GM18526 (cell line): ENCODE measurements around the gene UBB.

Source experiments
- POLR2A ChIP-seq: IDR thresholded peaks from 3 replicates; pipeline ENCODE4 v1.6.1; 2011; ENCODE audit not compliant: insufficient read length; ENCODE audit errors: extremely low read depth

UBB gene

DNA sequence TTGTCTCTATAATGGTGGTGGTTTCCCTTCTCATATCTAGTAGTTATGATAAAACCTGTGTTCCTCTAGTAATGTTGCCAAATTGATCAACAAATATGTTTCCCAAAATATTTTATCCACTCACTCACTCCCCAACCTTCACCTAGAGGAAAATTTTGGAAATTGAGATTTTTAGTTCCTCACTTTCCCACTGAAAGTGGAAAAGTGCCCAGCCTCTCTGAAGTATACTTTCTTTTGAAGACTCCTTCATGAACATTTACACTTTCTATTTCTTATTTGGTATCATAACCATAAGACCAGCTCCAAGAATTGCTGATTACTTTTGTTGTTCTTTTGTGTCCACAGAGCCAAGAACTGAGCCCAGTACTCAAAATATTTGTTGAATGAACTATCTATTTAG, 22.5 kb upstream of the UBB start:
- no peak for TF ChIP-seq POLR2A

DNA sequence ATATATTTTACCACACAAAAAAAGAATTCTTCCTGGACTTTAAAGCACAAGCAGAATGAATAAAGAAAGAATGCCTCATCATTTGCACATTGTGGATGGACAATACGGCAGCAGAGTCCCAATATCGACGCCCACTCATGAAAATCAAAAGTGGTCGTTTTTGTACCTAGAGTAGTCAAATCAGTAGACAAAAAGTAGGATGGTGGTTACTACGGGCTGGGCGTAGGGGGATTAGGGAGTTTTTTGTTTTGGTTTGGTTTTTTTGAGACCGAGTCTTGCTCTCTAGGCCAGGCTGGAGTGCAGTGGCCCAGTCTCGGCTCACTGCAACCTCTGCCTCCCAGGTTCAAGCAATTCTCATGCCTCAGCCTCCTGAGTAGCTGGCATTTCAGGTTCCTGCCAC, 19.0 kb upstream of the UBB start:
- no peak for TF ChIP-seq POLR2A

DNA sequence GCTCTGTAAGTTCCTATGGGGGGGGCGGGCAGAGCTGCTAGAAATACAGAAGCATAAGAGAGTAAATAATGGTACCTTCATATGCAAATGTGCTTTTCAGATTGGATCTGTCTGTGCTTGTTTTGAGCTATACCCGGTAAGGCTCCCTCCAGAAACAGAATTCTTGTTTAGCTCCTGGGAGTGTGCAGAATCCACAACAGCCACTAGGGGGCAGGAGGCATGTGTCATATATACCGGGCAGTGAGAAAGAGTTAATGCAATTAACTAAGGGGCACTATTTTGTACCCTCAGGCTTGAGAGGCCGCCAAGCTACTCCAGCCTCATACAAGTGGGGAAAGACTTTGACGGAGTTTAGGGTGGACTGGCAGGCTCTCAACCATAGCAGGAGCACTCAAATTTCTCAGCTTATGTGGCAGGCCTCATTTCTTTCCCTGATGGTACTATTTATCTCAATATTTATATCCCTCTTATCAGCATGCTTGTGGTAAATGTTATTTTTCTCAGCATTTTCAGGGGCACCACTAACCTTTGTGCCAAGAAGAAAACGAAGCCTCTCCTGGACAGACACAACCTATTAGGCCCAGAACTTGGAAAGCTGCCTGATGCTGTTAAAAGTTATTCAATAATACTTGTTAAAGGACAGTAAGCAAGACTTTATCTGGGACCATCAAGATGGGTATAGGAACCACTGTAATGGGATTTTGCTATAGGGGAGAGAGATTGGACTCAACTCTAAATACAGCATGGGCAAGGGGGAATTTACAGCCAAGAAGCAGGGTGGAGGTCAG, 16.9 kb upstream of the UBB start:
- no peak for TF ChIP-seq POLR2A

DNA sequence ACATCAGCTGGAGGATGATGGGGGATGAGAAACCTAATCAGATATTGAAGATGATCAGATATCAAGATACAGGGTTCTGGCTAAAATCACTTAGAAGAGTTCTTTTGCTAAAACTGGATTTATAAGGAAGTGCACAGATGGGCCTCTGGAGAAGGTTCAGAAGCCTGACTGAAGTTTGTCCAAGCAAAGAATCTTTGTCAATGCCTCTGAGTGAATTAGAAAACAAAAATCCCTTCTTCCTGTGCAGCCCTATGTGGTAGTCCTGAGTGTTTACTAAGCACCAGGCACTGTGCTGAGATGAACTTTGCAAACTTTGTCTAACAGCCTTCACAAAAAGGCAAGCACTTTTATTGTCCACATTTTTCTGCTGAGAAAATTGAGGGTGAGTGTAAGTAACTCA, 16.3 kb upstream of the UBB start:
- no peak for TF ChIP-seq POLR2A

DNA sequence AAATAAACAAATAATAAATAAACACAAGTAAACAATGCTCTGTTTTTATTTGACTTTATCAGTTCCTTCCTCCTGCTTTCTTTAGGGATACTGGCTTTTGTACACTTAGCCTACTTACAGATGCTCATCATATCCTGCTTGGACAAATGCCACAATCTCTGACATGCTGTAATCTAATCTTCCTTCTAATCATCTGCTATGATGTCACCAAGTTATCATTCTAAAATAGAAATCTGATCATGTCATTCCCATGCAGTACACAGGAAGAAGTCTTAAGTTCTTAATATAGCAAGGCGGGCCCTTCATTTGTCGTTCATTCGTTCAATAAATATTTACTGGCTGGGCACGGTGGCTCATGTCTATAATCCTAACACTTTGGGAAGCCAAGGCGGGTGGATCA, 9.1 kb upstream of the UBB start:
- no peak for TF ChIP-seq POLR2A

DNA sequence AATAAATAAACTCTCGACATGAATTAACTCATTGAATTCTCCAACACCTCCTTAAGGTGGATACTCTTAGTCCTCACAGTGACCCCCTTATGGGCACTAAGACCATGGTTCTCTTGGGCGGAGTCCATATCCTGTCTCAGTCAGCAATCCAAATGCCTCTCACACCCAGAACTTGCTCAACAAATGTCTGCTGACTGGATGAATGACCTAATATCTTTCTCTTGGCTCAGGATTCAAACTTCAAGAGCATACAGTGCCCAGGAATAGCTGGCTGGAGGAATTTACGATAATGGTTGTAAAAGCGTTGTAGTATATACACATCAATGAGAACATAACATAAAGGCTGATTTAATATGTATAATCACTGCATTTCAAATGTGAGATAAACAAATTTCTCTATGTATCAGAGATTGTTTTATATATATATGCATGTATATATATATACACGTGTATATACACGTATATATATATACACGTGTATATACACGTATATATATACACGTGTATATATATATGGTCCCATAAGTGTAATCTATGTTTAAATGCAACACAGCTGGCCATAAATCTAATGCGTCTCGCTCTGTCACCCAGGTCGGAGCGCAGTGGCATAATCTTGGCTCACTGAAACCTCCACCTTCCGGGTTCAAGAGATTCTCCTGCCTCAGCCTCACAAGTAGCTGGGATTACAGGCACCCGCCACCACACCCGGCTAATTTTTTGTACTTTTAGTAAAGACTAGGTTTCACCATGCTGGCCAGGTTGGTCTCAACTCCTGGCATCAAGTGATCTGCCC, 6.5 kb upstream of the UBB start:
- no peak for TF ChIP-seq POLR2A

DNA sequence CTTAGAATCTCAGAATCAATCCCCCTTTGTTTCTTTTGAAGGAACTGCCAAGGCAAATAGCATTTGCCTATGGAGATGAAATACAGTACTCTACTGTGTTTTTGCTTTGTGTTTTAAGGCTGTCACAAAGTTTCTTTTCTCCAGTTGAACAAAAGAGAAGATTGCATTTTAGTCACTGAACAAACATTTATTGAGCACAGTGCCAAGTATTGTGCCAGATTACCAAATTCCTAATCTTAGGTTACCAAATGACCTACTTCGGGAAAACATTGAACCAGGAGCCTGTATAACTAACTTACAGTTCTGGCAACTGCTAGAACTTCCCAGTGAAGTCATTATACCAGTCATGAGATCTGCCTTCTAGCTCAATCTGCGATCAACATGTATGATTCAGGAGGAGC, 3.0 kb upstream of the UBB start:
- TF ChIP-seq POLR2A = no peak

DNA sequence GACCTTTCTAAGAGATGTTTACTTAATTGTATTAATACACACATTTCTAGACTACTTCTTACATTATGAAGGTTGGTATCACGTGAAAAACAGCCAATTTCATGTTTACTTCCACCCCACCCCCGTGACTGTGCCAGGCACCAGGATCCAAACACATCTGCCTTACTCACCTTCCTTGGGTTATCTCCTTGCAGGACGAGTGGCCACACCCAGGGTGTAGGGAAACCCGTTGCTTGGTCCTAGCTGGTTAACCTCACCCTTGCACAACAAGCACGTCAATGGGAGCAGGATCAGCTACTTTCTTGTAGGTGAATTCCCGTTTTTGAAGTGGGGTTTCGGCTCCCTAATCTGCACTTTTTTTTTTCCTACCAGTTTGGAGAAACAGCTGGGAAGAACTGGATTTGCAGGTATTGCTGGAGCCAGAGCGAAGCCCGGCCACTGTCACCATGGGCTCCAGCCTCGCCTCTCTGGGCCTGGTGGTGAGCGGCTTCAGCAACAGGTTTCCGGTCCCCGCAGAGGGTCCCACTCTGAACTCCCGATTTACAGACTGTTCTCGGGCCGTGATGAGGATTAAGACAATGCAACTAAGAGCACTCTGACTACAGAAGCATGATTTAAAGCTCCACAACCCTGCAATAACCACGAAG, 2.1 kb upstream of the UBB start:
- TF ChIP-seq POLR2A = no peak

DNA sequence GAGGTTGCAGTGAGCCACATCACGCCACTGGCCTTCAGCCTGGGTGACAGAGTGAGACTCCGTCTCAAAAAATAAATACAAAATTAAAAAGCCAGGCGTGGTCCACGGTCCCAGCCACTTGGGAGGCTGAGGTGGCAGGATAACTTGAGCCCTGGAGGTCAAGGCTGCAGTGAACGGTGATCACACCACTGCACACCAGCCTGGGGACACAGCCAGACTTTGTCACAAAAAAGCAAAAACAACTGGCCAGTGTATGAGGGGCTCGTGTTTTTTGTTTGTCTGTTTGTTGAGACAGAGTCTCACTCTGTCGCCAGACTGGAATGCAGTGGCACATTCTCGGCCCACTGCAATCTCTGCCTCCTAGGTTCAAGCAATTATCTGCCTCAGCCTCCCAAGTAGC, 1.2 kb upstream of the UBB start:
- no peak for TF ChIP-seq POLR2A

DNA sequence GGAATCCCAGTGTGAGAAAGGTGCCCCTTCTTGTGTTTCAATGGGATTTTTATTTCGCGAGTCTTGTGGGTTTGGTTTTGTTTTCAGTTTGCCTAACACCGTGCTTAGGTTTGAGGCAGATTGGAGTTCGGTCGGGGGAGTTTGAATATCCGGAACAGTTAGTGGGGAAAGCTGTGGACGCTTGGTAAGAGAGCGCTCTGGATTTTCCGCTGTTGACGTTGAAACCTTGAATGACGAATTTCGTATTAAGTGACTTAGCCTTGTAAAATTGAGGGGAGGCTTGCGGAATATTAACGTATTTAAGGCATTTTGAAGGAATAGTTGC, 567 bp downstream of the UBB start:
- TF ChIP-seq POLR2A = no peak

DNA sequence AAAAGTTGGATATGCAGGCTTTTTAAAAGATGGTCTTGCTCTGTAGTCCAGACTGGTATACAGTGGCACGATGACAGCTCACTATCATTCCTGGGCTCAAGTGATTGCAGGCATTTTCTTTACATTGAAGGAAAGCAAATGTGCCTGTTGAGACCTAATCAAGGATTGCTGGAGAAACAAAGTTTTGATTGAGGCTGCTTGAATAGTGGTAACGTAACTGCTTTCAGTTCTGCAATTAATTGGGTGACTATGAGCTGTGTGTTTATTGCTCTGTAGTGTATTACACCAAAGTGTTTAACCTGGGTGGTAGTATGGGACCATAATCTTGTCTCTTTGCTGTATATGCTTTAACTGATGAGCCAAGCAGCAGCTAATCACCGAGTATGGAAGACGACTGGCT, 2.3 kb downstream of the UBB start:
- TF ChIP-seq POLR2A = no peak

DNA sequence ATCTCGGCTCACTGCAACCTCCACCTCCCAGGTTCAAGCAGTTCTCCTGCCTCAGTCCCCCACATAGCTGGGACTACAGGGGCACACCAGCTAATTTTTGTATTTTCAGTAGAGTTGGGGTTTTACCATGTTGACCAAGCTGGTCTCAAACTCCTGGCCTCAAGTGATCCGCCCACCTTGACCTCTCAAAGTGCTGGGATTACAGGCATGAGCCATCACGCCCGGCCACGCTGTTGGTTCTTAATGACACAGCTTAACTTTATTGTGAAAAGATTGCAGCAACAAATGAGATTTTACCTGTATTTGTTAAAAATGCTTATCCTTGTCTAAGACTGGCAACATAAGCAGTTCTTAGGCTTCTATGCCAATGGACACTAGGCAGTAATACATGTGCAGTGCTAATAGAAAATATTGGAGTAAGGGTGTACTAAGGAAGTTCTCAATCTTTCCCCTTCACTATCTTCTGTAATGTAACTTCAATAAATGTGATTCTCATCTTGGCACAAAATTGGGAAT, 2.9 kb downstream of the UBB start:
- no peak for TF ChIP-seq POLR2A

DNA sequence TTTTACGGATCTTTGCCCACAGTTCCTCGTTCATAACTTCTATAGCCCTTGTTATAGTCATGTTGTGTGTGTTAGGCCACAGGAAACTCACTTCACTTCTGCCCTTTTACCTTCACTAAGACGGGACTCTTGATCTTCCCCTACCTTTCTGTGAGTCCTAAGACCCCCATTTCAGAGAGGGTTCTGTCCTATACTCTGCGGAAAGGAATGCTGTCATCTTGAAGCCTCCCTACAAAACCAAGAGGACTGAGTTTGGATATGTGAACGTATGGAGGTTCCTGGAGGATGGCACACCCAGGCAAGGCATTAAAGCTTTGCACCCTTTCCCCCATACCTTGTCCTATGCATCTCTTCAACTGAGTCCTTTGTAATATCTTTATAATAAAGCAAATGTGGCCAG, 3.7 kb downstream of the UBB start:
- no peak for TF ChIP-seq POLR2A

DNA sequence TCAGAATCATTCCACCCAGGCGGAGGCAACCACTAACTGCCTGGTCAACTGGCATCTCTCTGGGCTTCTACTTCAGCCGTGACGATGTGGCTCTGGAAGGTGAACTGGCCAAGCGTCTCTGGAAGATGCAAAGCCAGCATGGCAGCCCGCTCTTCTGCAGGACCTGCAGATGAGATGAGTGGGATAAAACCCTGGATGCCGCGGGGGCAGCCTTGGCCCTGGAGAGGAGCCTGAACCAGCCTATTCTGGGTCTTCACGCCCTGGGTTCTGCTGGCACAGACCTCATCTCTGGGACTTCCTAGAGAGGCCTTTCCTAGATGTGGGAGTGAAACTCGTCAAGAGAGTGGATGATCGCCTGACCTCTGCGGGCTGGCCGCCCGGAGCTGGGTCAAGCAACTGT, 10.6 kb downstream of the UBB start:
- no peak for TF ChIP-seq POLR2A

DNA sequence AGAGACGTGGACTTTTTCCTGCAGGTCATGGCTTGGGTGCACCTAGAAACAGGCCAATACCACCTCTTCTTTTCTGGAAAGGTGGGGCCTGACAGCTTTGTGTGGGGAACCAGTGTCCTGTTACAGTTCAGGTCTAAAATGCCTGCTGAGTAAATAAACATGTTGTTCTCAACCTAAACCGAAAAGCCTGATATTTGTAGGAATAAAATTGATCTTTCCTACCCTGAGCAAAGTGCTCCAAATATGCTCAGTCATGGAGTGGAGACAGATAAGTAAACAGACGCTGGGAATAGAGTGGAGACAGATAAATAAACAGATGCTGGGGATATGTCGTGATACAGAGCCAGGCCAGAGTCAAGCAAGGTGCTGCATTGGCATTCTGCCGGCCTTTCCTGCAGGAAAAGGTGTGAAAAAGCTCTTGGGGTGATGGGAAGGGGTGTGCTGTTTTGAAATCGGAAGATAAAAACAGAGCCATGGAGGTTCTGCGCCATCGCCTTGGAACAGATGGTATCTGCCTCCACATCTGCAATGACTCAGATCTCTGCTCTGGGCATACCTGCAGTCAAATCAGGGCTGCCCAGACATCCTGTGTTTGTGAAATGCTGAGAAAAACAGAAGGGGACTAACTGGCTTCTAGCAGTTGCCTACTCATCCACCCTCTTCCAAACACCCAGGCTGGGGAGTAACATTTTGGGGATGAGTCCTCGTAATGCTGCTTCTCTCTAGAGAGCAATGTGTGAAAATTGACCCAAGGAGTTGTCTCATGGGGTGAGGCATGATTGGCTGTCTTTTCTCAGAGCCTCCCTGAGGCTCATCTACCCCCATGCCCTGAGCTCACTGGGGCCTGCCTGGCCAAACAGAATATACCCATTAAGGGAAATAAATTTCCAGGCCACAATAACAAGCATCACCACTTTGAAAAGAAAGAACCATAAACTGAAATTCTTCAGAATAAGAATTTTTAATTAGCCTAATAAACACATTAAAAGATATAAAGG, 17.7 kb downstream of the UBB start:
- TF ChIP-seq POLR2A = no peak
